GM23248 (cell line): ENCODE measurements around the gene TCF12. TPM values are rescaled to one million over a fixed set of nuclear protein-coding genes. Genes with fewer than 3 reads are reported as not detected.

ENCODE experiments used
- DNase-seq: peaks from one replicate; pipeline ENCODE4 v3.0.0-alpha.2; 2015
- H2AFZ ChIP-seq: fragments of 200-600 bp; sonication (generic); 2 replicates; pipeline ENCODE4 v1.6.1; 2016; ENCODE audit warnings: antibody characterized with exemption
- H3F3A ChIP-seq: fragments of 200-600 bp; sonication (generic); 2 replicates; pipeline ENCODE4 v1.6.1; 2016; ENCODE audit warnings: mild to moderate bottlenecking, antibody characterized with exemption, mixed run types; ENCODE audit not compliant: insufficient read depth
- H3K27ac ChIP-seq: fragments of 200-600 bp; sonication (generic); 2 replicates; pipeline ENCODE4 v1.5.1; 2016; ENCODE audit warnings: mild to moderate bottlenecking
- H3K27me3 ChIP-seq: fragments of 200-600 bp; sonication (generic); replicated peaks from 2 replicates; pipeline ENCODE4 v1.6.1; 2016; ENCODE audit warnings: mild to moderate bottlenecking; ENCODE audit not compliant: insufficient read depth
- H3K36me3 ChIP-seq: fragments of 200-600 bp; sonication (generic); 2 replicates; pipeline ENCODE4 v1.6.1; 2016; ENCODE audit warnings: low read depth, mild to moderate bottlenecking
- H3K4me1 ChIP-seq: fragments of 200-600 bp; sonication (generic); 2 replicates; pipeline ENCODE4 v1.6.1; 2016; ENCODE audit warnings: mild to moderate bottlenecking; ENCODE audit not compliant: insufficient read depth
- H3K4me2 ChIP-seq: fragments of 200-600 bp; sonication (generic); one replicate; pipeline ENCODE4 v1.6.1; 2016; ENCODE audit warnings: mild to moderate bottlenecking; ENCODE audit not compliant: unreplicated experiment
- H3K4me3 ChIP-seq: fragments of 200-600 bp; sonication (generic); 2 replicates; pipeline ENCODE4 v1.5.1; 2016; ENCODE audit warnings: mild to moderate bottlenecking
- H3K79me2 ChIP-seq: fragments of 200-600 bp; sonication (generic); 2 replicates; pipeline ENCODE4 v1.6.1; 2016; ENCODE audit warnings: mild to moderate bottlenecking; ENCODE audit not compliant: insufficient read depth
- H3K9ac ChIP-seq: fragments of 200-600 bp; sonication (generic); 2 replicates; pipeline ENCODE4 v1.6.1; 2016; ENCODE audit warnings: mild to moderate bottlenecking
- H3K9me2 ChIP-seq: fragments of 200-600 bp; sonication (generic); 2 replicates; pipeline ENCODE4 v1.6.1; 2016; ENCODE audit warnings: mixed run types, mild to moderate bottlenecking, moderate library complexity; ENCODE audit not compliant: insufficient read depth
- H3K9me3 ChIP-seq: fragments of 200-600 bp; sonication (generic); one replicate; pipeline ENCODE4 v1.6.1; 2017; ENCODE audit warnings: low read depth
- H4K20me1 ChIP-seq: fragments of 200-600 bp; sonication (generic); 2 replicates; pipeline ENCODE4 v1.6.0; 2016; ENCODE audit not compliant: insufficient read depth
- EZH2 ChIP-seq: fragments of 200-600 bp; sonication (generic); IDR thresholded peaks from 2 replicates; pipeline ENCODE4 v1.6.1; 2018; ENCODE audit warnings: antibody characterized with exemption, mild to moderate bottlenecking; ENCODE audit not compliant: insufficient read depth, poor library complexity, severe bottlenecking
- EZH2phosphoT487 ChIP-seq: fragments of 200-600 bp; sonication (generic); IDR thresholded peaks from 2 replicates; pipeline ENCODE4 v1.6.1; 2018; ENCODE audit warnings: antibody characterized with exemption, moderate library complexity, mild to moderate bottlenecking, low read depth; ENCODE audit not compliant: insufficient read depth
- WGBS, 2 experiments: methylation state at CpG; one replicate each; pipeline ENCODE4 v1.1.6; 2015 to 2017; ENCODE audit warnings: low lambda C conversion rate in 2 of 2, low coverage in 1 of 2; ENCODE audit errors: missing lambda C conversion rate in 2 of 2; 5-methylcytosine and 5-hydroxymethylcytosine counted together
- in situ Hi-C: fragments of 300-500 bp; cut with MboI; formaldehyde crosslinking; loops from 2 replicates; pipeline ENCODE4 v1.15.0; 2020
- polyA plus RNA-seq: library from polyadenylated mRNA; unstranded; fragments of >200 nt; fragmentation: Nextera tagmentation; extraction: Ambion mirVana; gene quantifications from 2 replicates; pipeline ENCODE4 v1.2.1, GENCODE V29; 2016
- total RNA-seq: library from RNA; depleted of rRNA; stranded (reverse); fragments of >200 nt; shearing (Covaris generic); gene quantifications from 2 replicates; pipeline ENCODE4 v1.2.3, GENCODE V29; 2014

The TCF12 gene
- total and polyA plus RNA-seq, 2 experiments from 2014 or later: 53.6 to 58.6 TPM

DNA sequence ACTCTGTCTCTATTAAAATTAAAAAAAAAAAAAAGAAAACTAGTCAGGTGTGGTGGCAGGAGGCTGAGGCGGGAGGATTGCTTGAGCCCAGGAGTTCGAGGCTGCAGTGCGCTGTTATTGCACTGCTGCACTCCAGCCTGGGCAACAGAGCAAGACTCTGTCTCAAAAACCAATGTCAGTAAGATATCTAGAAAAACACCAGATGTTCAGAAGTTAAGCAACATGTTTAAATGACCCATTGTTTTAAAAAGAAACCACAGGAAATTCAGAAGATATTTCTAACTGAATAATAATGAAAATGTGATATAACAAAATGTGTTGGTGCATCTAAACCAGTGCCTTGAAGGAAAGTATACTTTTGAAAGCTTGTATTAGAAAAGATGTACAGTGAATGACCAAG, 254.5 kb downstream of the TCF12 start:
- WGBS, 2 experiments: 93 to 97% methylated on average over 3 of the region's 3 CpGs
- DNase-seq: peak; percentile 32
- in situ Hi-C loops: no loop called here

DNA sequence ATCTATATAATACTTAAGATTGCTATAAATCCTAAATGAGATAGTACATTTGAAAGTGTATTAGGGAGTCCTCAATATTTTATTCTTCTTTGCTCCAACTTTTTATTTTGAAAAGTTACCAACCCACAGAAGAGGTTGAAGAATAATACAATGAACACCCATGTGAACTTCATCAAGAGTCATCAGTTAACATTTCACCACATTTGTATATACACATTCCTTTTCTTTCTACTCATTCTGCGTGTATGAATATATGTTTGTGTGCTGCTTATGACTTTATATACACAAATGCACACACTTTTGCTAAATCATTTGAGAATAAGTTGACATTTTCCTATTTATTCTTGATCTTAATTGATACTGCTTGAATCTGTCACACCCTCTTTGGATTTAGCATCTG, 264.6 kb downstream of the TCF12 start:
- TF ChIP-seq EZH2phosphoT487: no peak
- TF ChIP-seq EZH2: no peak
- Histone ChIP-seq H3K27ac (peak overlapping the region; percentile 51), H3F3A (peaks cover 16% of the 10 kb centered on the region; the same call in 1 of the 2 replicates), H3K4me1 (peaks cover 28% of the 10 kb centered on the region), H4K20me1 (no peaks in the 10 kb centered on the region), H3K4me2 (peak overlapping the region; percentile 48), H2AFZ (no peak overlapping the region), H3K9me3 (no peaks in the 10 kb centered on the region), H3K9me2 (no peaks in the 10 kb centered on the region), H3K79me2 (0 out of 2 replicates have a peak, but pooled peaks cover 26% of the 10 kb centered on the region), H3K36me3 (0 out of 2 replicates have a peak, but pooled peaks cover 6% of the 10 kb centered on the region), H3K4me3 (0 out of 2 replicates have a peak overlapping the region, but pooled peaks have one; percentile 7), H3K27me3 (no peaks in the 10 kb centered on the region), H3K9ac (no peak overlapping the region)
- DNase-seq: peak; percentile 55
- 26 to 31% methylated on average over 1 of the region's 1 CpG for WGBS, 2 experiments
- in situ Hi-C loops: no loop called here

More for the DNA sequence above, 254.5 kb downstream of the TCF12 start:
- Histone ChIP-seq H2AFZ (no peak overlapping the region), H3K4me3 (0 out of 2 replicates have a peak overlapping the region, but pooled peaks have one; percentile 12), H3F3A (peaks cover 4% of the 10 kb centered on the region; the same call in 1 of the 2 replicates), H3K9ac (no peak overlapping the region), H3K27ac (0 out of 2 replicates have a peak overlapping the region, but pooled peaks have one; percentile 7), H3K36me3 (peaks cover 6% of the 10 kb centered on the region; the same call in 1 of the 2 replicates), H3K79me2 (no peaks in the 10 kb centered on the region; the same call in 1 of the 2 replicates), H4K20me1 (no peaks in the 10 kb centered on the region), H3K27me3 (no peaks in the 10 kb centered on the region), H3K4me1 (peaks cover 9% of the 10 kb centered on the region), H3K9me3 (no peaks in the 10 kb centered on the region), H3K4me2 (no peak overlapping the region), H3K9me2 (no peaks in the 10 kb centered on the region)
- TF ChIP-seq EZH2phosphoT487 (no peak), EZH2 (no peak)

DNA sequence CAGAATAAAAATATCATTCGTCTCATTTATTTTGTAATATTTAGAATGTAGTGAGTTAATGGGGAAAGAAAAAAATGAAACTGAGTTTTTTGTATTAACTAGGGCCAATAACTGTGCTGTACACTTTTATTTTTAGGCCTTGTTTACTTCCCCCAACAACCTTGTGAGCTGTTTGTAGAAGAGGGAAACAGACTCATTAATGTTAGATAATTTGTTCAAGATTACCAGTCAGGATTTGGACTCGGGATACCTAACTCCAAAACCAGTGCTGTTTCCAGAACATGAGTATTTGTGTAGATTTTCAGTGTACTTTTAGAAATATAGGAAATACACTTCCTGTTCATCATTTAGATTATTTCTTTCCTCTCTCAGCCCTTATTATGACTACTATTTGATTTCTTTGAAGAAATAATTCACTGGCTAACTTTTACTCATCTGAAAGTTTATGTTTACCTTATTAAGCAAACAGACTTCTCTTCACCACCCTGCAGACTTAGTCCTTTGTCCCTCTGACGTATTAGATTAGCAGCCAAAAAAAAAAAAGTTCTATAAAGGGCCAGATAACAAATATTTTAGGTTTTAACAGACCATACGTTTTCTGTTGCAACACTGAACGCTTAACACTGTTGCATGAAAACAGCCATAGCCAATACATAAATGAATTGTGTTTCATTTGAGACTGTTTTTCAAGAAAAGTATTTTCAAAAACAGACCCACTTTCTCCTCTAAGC, 265.3 kb downstream of the TCF12 start:
- H4K20me1 ChIP-seq: no peaks in the 10 kb centered on the region
- no peaks in the 10 kb centered on the region for H3K9me2 ChIP-seq
- peak overlapping the region; percentile 48 for H3K4me2 ChIP-seq
- H3K27ac ChIP-seq: peak overlapping the region; percentile 51
- H3K4me3 ChIP-seq: 0 out of 2 replicates have a peak overlapping the region, but pooled peaks have one; percentile 7
- WGBS, 2 experiments: 43 to 45% methylated on average over 5 of the region's 5 CpGs
- in situ Hi-C loops: no loop called here
- no peaks in the 10 kb centered on the region for H3K9me3 ChIP-seq
- peaks cover 28% of the 10 kb centered on the region for H3K4me1 ChIP-seq
- DNase-seq: no peak
- H3K79me2 ChIP-seq: 0 out of 2 replicates have a peak, but pooled peaks cover 26% of the 10 kb centered on the region
- TF ChIP-seq EZH2phosphoT487 (no peak), EZH2 (no peak)
- H3K9ac ChIP-seq: no peak overlapping the region
- 0 out of 2 replicates have a peak, but pooled peaks cover 6% of the 10 kb centered on the region for H3K36me3 ChIP-seq
- no peaks in the 10 kb centered on the region for H3K27me3 ChIP-seq
- H3F3A ChIP-seq: peaks cover 16% of the 10 kb centered on the region; the same call in 1 of the 2 replicates
- H2AFZ ChIP-seq: no peak overlapping the region

DNA sequence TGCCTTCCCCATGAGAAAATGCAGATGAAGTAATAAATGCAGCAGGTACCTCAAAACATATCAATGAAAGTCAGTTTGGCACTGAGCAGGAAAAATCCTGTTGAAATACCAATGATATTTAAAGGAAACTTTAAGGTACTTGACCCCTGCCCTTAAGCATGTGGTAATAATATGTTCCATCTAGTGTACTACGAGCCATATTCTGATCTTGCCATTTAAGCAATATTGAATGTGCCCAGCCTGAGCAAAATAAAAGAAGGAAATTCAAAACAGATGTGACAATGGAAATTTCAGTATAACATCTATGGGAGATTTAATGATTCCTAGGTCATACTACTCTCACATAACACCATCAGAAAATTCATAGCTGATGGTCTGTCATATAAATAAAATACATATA, 266.1 kb downstream of the TCF12 start:
- H3K79me2 ChIP-seq: 0 out of 2 replicates have a peak, but pooled peaks cover 22% of the 10 kb centered on the region
- no peaks in the 10 kb centered on the region for H4K20me1 ChIP-seq
- no peaks in the 10 kb centered on the region for H3K9me2 ChIP-seq
- no peaks in the 10 kb centered on the region for H3K27me3 ChIP-seq
- no peak for DNase-seq
- 17 to 24% methylated on average over 1 of the region's 1 CpG for WGBS, 2 experiments
- H3K27ac ChIP-seq: no peak overlapping the region
- H3K9me3 ChIP-seq: no peaks in the 10 kb centered on the region
- no peak for TF ChIP-seq EZH2
- TF ChIP-seq EZH2phosphoT487: no peak
- H3K4me3 ChIP-seq: no peak overlapping the region
- H3F3A ChIP-seq: peaks cover 16% of the 10 kb centered on the region; the same call in 1 of the 2 replicates
- H3K9ac ChIP-seq: no peak overlapping the region
- peaks cover 28% of the 10 kb centered on the region for H3K4me1 ChIP-seq
- in situ Hi-C loops: no loop called here
- H3K4me2 ChIP-seq: peak overlapping the region; percentile 11
- 0 out of 2 replicates have a peak, but pooled peaks cover 6% of the 10 kb centered on the region for H3K36me3 ChIP-seq
- no peak overlapping the region for H2AFZ ChIP-seq
